HG03045 (cell line): ENCODE results near the gene VASN.

Experiments
- ATAC-seq: cut with Tn5 transposase; IDR thresholded peaks from one replicate; pipeline ENCODE4 v1.9.1; 2021; ENCODE audit warnings: mild to moderate bottlenecking, moderate library complexity; ENCODE audit not compliant: unreplicated experiment

Gene VASN

DNA sequence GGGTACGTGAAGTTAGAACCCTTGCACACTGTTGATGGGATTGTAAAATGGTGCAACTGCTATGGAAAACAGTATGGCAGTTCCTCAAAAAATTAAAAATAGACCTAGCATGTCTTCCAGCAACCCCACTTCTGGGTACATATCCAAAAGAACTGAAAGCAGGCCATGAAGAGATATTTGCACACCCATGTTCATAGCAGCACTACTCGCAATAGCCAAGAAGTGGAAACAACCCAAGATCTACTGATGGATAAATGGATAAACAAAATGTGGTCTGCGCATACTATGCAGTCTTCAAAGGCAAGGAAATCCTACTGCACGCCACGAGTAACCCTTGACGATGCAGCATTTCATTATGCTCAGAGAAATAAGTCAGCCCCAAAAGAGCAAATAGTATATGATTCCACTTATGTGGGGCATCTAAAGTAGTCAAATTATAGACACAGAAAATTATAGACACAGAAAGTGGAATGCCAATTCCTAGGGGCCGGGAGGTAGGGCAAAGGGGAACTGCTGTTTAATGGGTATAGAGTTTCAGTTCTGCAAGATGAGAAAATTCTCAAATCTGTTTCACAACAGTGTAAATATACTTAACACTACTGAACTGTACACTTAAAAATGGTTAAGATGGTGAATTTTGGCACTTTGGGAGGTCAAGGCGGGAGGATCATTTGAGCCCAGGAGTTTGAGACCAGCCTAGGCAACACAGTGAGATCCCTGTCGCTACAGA, 27.5 kb downstream of the VASN start:
- ATAC-seq: no peak

DNA sequence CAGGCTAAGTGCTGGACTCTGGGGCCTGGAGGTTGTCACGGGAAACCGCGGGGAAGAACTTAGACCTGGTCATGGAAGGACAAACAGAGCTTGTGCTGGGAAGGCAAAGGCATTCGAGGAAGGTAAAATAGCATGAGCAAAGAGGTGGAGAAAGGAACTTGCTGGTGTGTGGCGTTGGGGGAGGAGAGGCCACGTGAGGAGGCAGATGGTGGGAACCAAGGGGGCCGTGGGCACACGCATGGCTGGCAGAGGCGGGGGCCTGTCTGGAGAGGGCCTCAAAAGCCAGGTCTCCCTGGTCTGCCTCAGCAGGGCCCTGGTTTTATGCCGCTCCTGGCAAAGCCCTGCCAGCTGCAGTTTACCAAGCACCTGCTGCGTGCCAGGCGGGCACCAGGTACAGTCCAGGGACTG, 29.4 kb downstream of the VASN start:
- ATAC-seq: no peak

DNA sequence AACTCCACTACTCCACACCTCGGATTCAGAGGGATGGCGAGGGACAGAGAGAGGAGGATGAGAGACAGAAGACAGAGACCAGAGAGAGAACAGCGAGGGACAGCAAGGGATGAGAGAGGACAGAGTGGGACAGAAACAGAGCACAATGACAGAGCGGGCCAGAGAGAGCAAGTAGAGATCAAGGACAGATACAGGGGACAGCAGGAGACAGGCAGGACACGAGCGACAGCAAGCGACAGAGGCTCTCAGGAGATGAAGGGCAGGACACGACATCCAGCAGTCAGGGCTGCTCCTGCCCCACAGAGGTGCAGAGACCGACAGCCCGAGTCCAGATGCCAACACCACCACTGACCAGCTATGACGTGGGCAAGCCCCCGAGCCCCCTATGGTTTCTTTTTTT, 29.9 kb downstream of the VASN start:
- no peak for ATAC-seq

DNA sequence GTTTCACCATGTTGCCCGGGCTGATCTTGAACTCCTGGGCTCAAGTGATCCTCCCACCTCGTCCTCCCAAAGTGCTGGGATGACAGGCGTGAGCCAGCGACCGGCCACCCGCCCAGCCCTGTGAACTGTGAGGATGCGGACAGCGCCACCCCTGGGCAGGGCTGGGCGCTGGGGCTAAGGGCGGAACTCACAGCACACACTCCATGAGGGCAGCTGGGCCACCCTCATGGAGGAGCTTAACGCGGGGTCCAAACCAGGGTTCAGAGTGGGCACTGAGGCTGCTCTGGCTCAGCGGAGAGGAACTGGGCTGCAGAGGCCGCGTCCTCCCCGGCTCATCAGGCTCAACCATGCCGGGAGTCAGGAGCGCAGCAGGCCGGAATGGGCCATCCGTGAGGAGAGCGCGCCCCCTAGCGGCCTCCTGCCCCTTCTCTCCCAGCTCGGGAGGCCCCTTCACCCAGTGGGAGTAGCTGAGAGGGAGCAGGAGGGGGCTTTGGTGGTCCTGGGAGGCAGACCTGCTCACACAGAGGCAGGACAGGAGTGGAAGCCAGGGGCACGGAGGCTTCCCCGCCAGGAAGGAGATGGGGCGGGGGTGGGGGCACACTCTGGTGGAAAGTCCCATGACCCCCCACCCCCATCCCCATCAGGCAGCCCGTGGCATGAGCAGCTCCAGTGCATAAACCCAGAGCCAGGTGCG, 30.9 kb downstream of the VASN start:
- no peak for ATAC-seq

DNA sequence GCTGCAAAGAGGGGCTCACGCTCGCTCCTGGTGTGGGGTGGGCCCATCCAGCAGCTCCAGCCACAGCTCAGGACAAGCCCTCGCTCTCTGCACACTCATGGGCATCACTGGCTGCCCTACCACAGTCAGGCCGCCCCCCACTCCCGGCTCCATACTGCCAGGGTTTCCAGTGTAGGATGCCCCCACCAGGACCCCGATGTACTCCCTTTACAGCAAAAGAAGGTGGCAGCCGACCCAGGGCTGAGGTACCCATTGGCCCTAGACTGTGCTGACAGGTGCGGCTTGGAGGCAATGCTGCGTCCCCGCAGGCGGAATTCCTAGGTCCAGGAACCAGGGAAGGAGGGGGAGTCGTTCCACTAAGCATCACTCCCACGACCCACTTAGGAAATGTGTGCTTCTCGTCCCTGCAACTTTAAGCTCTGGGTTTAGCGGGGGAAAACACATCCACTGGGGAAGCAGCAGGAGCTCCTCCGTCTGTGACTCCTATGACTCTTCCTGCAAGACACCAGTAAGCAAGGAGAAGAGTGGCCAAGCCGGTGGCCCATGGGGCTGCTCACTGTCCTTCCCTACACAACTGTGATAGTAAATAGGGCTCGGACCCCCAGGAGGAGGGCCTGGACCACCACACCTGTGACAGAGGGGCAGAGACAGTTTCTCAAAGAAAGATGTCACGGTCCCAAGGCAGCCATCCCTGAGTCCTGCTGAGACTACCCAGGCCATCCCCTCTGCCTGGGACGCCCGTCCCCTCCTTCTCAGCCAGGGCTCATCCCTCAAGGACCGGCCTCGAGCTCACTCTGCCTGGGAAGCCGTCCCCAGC, 31.7 kb downstream of the VASN start:
- no peak for ATAC-seq

DNA sequence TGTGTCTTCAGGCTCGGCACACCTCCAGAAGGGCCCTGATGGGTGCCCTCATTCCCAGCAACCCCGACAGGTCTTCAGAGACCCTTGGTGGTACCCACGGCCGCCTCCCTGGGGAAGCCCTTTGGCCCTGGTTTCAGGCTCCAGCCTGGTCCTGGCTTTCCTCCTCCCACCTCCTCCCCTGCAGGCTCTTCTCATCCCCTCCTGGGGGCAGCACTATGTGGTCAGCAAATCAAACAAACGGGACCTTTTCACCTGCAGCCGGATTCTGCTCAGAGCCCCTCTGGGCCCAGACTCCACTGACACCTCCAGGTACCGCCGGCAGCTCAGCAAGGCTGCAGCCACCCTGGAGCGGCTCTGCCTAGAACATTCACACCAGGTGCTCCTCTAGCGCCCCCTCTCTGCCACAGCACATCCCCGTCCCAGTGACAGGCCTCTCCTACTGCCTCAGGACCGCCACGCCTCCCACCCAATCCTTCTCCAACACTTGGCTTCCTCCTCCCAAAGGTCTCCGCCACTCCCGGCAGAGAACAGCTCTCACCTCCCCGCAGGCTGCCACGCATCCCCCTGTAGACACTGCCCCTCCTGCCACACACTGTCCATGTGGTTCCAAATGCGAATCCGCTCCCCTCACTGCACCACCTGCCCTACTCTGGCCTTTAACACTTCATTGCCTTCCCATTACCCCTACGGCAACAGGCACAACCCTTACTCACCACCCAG, 32.8 kb downstream of the VASN start:
- ATAC-seq: no peak

DNA sequence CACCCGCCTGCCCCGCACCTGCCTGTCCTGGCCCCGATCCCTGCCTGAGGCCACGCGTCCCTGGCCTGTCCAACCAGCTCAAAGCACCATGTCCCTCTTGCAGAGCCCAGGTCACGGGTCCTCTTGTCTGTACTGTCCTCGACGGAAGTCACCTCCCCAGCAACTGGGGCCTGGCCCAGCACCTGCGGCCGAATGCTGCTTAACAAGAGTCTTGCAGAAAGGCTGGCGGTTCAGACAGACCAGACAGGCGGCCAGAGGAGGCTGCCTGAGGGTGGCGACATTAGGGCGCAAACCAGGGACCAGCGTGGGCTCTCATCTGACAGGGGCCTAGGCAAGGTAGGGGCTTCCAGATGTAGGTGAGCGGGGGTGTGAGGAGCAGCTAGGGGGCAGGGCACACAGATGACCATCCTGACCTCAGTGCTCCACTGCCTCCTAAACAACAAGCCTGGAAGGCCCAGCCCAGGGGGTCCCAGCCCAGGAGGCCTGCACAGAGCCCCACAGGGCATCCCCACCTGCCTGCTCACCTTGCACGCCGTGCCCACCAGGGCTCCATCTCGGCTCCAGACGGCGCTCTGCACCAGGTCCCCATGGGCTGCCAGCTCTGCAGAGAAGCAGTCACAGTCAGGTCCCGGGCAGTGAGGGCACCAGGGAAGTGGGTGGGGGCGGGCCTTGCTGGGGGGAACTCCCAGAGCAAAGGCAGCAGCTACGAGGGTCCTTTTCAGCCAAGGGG, 33.5 kb downstream of the VASN start:
- no peak for ATAC-seq

DNA sequence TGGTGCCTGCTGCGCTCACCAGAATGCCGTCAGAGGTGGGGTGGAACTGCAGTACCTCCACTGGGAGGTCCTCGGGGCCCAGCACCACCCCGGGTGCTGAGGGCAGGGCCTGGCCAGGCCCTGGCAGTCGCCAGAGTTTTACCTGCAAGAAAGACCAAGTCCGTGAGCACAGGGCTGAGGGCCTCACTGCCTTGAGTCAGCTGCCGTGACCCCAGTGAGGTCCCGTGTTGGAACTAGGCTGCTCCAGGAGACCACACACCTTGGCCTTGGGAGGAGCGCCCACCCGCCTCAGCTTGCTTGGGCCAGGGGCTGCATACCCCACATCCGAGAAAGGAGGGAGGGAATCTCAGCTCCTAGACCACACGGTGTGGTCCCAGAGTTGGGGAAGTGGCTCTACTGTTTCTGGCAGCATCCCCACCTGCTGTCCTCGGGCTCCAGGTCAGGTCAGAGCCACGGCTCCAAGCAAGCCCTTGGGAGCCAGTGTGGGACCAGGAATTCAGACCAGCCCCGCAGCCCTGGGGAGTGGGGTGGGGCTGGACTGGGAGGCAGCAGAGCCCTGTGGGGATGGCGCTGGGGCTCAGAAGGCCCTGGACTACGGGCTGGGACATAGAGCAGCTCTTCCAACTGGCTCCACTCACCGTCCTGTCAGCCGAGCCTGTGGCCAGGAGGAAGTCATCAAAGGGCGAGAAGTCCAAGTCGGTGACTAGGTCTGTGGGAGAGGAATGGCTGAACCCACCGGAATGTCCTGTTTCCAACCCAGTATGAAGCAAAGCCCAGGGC, 36.1 kb downstream of the VASN start:
- ATAC-seq: no peak

DNA sequence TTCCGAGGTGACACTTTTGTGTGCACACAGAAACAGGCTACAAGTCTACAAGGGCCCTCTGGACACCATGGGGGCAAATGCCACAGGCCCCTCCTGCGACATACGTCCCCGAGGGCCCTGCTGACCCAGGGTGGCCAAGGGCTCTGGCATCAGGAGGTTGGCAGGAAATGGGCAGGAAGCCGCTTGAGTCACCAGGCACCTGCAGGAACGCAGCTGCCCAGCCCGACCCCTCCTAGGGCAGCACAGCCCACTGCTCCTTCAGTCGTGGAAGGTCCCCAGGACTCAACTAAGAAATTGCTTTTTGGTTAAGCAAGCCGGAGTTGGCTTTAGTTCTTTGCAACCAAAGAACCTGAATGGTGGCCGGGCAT, 36.7 kb downstream of the VASN start:
- ATAC-seq: no peak

DNA sequence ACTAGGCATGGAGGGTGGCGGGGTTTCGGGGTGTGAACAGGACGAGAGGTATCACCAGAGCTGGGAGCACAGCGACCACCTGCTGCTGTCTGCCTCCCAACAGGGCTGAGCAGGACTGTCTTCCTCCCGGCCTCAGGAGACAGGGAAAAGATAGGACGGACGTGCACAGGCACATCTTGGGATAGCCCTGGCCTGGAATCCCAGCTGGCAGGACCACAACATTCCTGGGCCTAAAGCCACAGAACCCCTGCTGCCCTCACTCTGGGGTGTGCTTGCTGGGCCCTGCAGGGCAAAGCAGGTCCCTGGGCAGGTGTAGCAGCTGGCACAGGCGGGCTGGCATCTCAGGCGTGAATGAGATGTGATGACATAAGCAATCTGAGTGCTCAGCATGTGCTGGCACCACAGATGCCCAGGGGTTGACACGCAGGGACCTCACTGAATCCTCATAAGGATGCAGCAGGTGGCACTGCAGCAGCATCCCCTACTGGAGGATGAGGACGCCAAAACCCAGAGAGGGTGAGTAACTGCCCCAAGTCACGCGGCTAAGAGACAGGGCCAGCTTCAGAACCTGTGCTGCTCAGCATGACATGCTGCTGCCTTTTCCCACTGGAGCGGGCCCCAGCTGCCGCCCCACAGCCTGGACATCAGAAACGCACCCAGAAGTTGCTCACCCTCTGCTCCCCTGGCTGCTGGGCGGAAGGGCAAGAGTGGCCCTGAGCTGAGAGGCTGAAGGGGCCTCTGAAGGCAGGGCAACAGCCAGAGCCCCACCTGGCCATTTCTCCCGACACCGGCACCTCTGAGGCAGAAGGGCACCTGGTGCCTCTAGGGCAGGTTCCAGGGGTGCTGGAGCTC, 37.7 kb downstream of the VASN start:
- no peak for ATAC-seq

DNA sequence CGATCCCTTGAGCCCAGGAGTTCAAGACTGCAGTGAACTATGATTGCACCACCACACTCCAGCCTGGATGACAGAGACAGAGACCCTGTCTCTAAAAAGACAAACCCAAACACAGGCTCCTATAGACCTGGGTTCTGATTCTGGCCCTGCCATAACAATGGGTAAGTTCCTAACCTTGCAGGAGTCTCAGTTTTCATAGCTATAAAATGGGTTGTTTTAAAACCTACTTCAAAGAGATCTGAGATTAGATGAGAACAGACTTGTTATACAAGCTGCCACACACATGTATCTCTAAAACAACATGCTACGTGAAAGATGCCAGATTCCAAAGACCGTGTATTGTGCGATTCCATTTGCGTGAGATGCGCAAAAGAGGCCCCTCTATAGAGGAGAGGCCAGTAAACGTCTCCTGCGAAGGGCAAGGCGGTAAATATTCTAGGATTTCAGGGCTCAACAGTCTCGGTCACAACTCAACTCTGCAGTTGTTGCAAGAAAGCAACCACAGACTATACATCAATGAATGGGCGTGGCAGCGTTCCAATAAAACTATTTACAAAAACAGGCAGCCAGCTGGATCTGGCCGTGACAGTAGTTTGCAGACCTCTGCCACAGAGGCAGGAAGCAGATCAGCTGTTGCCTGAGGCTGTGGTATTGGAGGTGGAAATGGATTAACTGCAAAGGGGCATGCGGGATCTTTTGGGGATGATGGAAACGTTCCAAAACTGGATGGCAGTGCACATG, 38.9 kb downstream of the VASN start:
- ATAC-seq: no peak

DNA sequence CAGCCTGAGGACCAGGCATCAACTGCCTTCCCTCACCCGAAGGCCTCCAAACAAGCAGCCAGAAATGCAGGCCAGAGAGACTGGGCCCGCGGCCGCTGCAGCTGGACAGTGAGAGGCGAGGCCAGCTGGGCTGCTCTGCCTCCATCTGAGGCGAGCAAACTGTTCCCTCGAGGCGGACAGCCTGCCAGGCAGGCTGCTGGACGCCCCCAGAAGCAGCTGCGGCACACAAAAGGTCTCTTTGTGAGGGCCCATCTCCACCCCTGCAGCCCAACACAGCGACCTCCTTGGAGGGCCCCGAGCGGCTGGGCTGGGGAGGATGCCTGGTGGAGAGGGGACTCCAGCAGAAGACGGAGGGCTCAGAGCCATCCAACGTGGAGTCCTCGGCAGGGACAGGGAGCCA, 40.0 kb downstream of the VASN start:
- no peak for ATAC-seq

DNA sequence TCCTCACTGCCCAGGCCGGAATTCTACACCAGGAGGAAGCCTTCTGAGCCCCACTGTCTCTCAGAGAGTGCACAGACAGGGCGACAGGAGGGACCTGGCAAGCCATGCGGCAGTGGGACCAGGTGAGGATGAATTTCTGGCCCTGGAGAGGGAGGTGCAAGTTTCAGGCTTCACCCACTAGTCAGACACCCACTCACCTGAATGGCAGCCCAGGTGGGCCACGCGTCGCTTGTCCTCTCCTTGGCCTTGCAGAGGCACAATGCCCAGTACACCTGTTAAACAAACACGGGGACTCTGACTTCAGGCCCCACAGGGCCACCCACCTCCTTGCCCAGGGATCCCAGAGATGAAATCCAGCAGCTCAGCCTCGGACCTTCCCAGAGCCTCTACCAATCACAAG, 40.5 kb downstream of the VASN start:
- no peak for ATAC-seq

DNA sequence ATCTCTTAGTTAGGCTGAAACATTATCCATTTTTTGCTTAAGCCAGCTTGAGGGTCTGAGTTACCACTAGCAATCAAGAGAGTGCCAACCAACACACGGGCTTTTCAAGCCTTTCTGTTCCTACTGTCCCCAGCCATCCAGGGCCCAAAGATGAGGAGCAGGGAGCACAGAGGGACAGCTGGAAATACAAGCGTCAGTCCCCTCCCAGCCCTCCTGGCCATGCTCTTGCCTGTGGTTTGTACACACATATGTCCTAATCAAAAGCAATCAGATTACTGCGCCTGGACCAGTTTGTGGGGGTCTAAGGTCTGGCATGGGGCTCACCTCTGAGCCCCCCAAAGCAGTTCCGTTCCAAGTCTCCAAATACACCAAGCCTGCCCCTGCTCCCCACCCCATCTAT, 41.2 kb downstream of the VASN start:
- ATAC-seq: no peak

DNA sequence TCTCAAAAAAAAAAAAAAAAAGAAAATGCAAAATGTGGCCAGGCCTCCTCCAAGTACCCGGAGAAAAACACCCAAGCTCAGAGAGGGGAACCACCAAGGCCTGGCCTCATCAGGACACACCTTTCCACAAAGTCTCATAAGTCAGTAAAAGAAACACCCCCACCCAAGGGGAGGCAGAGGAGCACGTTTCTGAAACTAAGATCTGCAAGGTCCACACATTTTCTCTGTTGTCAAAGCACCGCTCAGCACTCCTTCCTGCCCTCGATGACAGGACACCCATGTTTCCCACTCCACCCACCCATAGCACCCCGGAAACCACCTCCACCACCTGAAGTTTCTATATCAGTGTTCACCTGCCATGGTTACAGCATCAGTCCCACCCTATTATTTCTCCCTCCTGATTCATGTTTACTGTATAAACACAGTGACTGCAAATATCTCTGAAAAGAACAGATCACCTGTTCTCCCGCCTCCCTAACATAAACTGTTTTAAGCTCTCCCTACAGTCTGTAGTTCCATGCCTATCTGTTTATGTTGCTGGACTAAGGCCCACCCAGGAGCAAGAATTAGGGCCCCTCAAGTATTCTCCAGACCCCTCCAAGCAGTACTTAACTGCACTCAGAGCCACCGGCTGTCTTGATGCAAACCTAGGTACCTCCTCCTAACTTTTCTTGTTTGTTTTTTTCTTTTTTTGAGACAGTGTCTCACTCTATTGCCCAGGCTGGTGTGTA, 42.7 kb downstream of the VASN start:
- ATAC-seq: peak; percentile 51

DNA sequence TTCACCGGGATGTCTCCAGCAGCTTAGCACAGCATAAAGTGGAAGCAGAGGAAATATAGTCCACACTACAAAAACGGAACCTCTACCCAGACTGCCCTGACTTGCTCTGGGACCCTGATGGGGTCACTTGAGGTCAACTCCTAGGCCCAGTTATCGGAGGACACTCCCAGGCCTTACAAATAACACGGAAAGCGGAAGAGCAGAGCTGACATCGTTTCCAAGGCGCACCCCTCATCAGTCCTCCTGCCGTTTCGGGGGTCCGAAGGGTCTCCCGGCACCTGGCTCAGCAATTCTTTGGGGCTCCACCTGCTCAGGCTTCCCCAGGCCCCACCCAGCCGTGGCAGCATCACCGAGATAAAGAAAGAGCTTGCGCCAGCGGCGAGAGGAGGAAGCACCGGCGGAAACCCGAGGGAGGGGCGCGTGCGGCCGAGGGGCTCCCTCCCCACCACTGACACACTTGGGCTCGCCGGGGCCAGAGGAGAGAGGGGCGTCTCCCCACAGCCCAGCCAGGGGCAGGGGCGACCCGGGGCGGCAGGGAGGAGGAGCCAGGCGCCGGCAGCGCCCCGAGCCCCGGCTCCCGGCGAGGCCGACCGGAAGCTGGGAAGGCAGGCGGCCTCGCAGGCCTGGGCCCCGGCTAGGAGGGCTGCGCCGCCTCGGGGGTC, 44.0 kb downstream of the VASN start:
- no peak for ATAC-seq
